ENCODE measurements around the gene TBC1D4.
"Not testable (repeated sequence)": the region's sequence is repeated elsewhere in the genome, so short reads cannot be mapped to it uniquely, and the experiment has no call there.

The TBC1D4 gene

DNA sequence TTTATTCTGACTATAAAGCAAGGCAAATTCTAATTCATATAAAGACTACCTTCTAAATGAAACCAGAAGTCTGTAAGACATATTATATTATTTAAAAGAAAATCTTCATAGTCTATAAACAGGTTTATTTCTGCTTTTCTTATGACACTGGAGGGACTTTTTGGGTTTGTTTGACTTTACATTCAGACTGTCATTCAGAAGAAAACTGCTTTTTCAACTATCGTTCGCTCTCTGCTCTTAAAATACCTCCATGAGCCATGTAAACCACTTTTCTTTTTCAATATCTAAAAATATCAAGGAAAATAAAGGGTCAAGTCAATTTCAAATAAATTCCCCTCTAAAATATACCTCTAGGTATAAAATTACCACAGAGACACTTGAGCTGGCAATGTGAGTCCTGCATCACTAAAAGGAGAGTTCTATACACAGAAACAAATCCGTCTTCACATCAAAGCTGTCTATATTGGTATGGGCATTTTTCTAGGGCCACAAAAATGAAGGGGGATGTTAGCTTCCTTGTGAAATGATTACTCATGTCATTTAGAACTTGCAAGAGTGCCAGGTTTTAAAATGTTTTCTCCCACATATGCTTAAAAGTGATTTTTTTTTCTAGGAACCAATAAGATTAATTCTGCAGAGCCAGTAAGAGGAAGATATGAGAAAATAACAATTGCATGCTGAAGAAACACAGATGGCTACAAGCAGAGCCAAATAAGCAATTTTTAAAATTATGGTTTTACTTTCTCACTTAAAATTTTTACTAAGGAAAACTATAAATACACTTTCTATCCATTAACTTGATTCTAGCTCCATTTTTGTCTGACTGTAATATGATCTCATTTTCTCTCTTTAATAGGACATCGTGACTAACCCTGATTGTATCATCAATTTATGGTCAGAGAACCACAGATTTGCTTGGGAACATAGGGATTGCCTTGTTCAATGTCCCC lies 181.8 kb downstream of the TBC1D4 start:
- H3K4me3 ChIP-seq (ENCODE audit: low read depth, low read length), result no peak overlapping the region
- TF ChIP-seq, protein P1, sequence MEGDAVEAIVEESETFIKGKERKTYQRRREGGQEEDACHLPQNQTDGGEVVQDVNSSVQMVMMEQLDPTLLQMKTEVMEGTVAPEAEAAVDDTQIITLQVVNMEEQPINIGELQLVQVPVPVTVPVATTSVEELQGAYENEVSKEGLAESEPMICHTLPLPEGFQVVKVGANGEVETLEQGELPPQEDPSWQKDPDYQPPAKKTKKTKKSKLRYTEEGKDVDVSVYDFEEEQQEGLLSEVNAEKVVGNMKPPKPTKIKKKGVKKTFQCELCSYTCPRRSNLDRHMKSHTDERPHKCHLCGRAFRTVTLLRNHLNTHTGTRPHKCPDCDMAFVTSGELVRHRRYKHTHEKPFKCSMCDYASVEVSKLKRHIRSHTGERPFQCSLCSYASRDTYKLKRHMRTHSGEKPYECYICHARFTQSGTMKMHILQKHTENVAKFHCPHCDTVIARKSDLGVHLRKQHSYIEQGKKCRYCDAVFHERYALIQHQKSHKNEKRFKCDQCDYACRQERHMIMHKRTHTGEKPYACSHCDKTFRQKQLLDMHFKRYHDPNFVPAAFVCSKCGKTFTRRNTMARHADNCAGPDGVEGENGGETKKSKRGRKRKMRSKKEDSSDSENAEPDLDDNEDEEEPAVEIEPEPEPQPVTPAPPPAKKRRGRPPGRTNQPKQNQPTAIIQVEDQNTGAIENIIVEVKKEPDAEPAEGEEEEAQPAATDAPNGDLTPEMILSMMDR (IDR thresholded peaks at IDR 0.05; ENCODE audit: borderline replicate concordance, insufficient read depth, low read depth, low read length), result no peak

DNA sequence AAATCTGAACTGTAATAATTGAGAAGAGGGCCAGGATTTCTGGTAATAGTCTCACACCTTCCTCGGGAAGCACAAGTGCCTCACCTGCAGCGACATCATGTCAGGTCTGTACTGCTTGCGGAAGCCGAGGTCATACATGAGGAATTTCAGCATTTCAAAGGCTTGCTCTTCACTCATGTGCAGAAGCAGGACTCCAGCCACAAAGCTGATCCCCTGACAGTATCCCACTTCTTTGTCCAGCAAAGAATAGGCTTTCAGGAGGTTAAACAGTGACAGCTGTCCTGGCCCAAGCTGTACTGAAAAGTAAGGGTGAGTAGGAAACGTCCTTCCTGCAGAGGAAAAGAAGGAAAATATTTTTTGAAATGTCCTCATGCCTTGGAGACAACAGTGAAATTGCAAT lies 182.7 kb downstream of the TBC1D4 start:
- TF ChIP-seq, protein P1 (IDR thresholded peaks at IDR 0.05; ENCODE audit: borderline replicate concordance, insufficient read depth, low read depth, low read length), result no peak
- no peak overlapping the region for H3K4me3 ChIP-seq (ENCODE audit: low read depth, low read length)

DNA sequence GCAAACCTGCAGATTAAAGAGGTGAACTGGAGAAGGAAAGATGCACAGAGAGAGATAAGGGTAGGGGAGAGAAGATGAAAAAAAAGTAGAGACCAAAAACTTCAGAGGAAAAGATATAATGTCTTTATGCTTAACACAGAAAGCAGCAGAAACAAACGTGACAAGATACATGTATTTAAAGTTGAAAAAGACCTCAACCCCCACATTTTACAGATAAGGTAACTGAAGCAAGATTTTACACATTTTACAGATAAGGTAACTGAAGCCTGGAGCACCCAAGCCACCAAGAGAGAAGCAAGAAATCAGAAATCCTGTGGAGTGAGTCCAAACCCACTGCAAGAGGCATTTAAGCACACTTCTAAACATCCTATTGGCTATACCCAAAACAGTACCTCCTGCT lies 185.3 kb downstream of the TBC1D4 start:
- TF ChIP-seq, protein P1 (IDR thresholded peaks at IDR 0.05; ENCODE audit: borderline replicate concordance, insufficient read depth, low read depth, low read length), result no peak
- no peak overlapping the region for H3K4me3 ChIP-seq (ENCODE audit: low read depth, low read length)

DNA sequence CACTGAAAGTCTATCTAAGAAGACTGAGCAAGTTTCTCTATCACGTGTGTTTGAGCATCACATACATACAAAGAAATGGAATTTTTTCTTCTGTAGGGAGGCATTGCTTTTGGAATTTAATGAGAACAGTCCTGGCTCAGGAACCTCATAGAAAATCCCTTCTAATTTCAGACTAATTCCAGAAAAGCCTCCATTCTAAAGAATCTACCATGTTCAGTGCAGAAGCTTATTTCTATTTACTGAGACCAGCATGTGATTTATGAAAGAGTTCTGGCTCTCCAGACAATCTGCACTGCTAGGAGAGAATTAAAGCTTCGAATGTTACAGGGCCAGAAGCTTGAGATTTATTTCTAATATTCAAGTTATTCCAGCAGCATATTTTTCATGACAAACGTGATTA lies 186.8 kb downstream of the TBC1D4 start:
- H3K4me3 ChIP-seq (ENCODE audit: low read depth, low read length), result no peak overlapping the region
- TF ChIP-seq, protein P1 (IDR thresholded peaks at IDR 0.05; ENCODE audit: borderline replicate concordance, insufficient read depth, low read depth, low read length), result no peak

DNA sequence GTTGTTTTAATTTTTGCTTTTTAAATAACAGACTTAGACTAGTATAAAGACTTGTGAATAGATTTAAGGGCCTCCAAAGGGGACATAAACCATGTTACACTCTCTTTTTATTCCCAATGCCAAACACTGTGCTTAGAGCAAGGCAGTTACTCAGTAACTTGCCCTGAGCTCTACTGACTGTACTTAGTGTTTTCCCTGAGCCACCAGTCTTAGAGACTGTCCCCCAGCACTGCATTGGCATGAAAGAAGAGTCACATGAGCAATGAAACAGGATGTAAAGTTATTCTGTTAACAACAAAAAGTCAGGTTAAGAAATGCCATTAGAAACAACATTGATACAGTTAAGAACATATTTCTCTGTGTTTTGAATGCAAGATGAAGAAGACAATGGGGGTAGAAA lies 187.9 kb downstream of the TBC1D4 start:
- TF ChIP-seq, protein P1 (IDR thresholded peaks at IDR 0.05; ENCODE audit: borderline replicate concordance, insufficient read depth, low read depth, low read length), result no peak
- no peak overlapping the region for H3K4me3 ChIP-seq (ENCODE audit: low read depth, low read length)

DNA sequence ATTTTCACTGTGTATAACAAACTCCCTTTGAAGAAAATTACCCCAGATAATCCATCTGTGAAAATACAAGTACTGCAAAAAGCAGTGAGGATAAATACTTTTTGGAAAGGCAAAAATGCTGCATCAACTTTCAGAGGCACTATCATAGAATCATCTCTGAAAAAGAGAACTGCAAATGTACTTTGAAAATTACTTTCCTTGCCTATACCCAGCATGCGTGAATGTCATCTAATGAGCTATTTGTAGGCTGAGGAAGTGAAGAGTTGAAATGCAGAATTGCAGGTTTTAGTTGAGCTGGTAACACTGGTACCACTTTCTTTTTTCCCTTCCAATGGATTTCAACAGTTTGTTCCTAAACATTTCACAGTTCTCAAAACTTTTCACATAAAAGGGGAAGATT lies 196.7 kb downstream of the TBC1D4 start:
- TF ChIP-seq, protein P1 (IDR thresholded peaks at IDR 0.05; ENCODE audit: borderline replicate concordance, insufficient read depth, low read depth, low read length), result no peak

DNA sequence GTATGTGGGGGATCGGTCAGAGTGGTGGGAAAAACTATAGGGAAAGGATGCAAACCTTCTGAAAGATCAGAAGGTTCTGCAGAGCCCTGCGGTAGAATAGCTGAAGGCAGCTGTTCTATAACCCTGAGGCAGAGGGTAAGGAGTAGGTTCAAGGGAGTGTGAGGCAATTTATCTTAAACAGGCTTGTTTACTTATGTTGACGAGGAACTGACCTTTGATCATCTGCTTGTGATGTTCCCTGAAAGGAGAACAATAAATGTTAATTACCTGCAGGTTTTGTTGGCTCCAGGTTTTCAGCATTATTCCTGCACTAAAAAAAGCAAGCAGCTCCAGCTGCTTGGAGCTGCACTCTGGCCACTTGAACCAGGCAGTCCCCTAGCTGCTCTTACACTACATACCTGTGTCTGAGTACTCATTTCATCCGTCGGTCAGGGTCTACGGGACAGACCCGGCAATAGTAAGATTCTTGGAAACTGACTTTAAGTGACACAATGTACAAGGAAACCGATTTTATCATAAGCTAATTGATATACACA lies 202.1 kb downstream of the TBC1D4 start:
- no peak overlapping the region for H3K4me3 ChIP-seq (ENCODE audit: low read depth, low read length)
- TF ChIP-seq, protein P1 (IDR thresholded peaks at IDR 0.05; ENCODE audit: borderline replicate concordance, insufficient read depth, low read depth, low read length), result no peak

More for the DNA sequence above, 196.7 kb downstream of the TBC1D4 start:
- H3K4me3 ChIP-seq (ENCODE audit: low read depth, low read length), result no peak overlapping the region

DNA sequence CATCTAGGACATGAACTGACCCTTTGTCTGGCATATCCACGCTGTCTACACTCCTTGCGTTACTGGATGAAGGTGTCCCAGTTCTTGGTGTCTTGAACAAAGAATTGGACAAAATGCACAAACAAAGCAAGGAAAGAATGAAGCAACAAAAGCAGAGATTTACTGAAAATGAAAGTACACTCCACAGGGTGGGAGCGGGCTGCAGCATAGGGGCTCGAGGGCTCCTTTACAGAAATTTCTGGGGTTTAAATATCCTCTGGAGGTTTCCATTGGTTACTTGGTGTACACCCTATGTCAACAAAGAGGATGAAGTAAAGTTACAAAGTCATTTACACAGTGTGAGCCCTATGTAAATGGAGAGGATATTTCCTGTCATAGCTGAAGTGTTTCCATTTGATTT lies 208.3 kb downstream of the TBC1D4 start:
- not testable (repeated sequence) for H3K4me3 ChIP-seq (ENCODE audit: low read depth, low read length)
